NCI-H345 treated with DMSO at 0.1 percent for 48 hours (cell line): ENCODE data around the gene PITPNB.

Experiments used
- DNase-seq: peaks from one replicate; lab custom pipeline; 2025; ENCODE audit not compliant: unreplicated experiment; lab: John Stamatoyannopoulos, UW

The PITPNB gene

DNA sequence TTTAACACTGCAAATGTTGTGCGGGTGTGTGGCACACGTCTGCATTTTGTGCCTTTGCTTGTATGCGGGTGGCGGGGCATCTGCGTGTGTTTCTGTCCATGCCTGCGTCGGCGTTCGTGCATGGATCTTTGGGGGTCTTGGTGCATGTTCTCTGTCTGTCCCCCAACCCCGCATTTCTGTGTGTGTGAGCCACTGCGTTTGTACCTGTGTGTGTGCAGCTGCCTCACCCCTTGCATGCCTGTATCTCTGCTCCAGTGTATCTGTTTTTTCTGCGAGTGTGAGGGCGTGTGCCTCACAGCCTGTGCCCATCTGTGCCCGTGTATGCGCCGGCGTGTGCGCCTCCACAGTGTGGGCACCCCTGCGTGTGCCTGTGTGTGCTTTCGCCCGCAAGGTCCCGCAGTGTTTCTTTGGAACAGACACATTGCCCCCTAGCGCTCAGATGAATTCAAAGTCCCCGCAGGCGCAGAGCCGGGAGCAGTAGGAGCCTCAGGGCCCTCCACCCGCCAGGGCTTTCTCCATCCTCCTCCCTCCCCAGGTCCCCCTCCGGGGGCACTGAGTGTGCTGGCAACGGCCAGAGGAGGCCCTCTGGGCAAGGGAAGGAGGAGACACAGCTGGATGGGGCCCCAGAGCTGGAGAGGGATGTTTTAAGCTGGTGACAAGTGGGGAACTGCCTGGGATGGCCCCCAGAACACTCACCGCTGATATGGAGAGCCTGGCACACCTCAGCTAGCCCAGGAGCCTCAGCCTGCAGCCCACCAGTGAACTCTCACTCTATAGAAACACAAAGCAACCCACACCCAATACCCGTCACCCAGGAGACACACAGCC is 114.4 kb downstream of the PITPNB start:
- DNase-seq = peak; percentile 27

DNA sequence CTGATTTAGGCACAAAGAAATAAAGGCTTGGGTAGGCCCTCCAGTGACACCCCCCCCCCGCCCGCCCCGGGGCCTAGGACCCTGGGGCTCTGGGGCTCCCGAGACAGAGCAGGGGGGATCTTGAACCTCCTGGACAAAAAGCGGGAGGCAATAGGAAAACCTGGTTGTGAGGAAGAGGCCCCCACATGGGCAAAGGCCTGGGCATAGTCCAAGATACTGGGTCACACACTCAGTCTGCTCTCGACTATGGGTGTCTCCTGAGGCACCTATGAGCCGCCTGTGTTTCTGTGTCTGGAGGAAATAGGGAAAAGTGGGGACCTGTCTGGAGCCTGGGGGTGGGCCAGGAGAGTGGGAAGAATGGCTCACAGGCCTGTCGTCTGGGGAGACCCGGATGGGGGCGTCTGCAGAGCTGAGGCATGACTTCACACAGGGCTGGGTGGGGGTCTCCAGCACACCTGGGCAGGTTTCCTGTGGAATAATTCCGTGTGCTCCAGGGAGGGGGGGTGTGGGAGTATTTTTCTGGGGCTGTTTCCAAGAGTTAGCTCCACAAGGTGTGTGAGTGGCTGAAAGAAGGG is 115.1 kb downstream of the PITPNB start:
- no peak for DNase-seq

DNA sequence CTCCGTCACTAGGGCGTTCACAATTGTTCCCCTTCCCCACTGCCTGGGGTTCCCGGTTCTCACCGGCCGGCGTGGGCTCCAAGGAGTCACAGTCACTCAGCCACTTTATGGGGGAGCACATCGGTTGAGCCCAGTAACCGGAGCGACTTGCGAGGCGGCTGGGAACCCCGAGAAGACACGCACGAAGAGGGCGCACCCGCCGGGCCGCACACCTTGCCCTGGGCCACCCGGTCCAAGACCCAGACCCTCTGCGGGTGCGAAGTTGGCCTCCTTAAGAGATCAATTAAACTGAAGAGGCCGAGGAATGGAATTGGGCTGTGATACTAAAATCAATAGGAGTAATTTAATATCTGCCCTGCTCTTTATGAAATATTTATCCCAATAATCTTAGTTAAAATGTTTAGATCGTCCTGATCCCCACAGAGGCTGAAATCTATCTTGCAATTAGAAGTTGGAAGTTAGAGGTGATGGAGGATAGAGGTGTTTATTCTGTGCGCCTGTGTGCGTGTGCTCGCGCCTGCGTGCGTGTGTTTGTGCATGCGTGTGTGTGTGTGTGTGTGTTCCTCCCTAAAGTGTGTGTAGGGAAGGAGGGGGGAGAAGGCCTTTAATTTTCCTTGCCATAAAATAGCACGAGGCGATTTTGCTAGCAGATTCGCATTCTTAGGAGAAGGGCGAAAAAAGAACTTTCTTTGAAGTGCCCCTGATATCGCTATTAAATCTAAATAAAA is 116.5 kb downstream of the PITPNB start:
- no peak for DNase-seq
